OCI-LY1 (cell line): ENCODE results near the gene FAM110A.

ENCODE experiments used
- H2AFZ ChIP-seq: fragments of 200-600 bp; sonication (generic), shearing (Covaris generic); 2 replicates; pipeline ENCODE4 v1.6.0; 2014; ENCODE audit warnings: antibody characterized with exemption, mild to moderate bottlenecking, low read length
- H3F3A ChIP-seq: fragments of 200-600 bp; sonication (generic), shearing (Covaris generic); 2 replicates; pipeline ENCODE4 v1.6.0; 2014; ENCODE audit warnings: mild to moderate bottlenecking, antibody characterized with exemption, low read length, moderate library complexity; ENCODE audit not compliant: insufficient read depth
- H3K27ac ChIP-seq: fragments of 200-600 bp; sonication (generic); 2 replicates; pipeline ENCODE4 v1.5.1; 2014; ENCODE audit warnings: low read length, mixed run types, mild to moderate bottlenecking, low read depth; ENCODE audit not compliant: poor library complexity, severe bottlenecking
- H3K27me3 ChIP-seq: fragments of 200-600 bp; sonication (generic); 2 replicates; pipeline ENCODE4 v1.6.0; 2014; ENCODE audit warnings: antibody characterized with exemption, mild to moderate bottlenecking, low read length, moderate library complexity; ENCODE audit not compliant: insufficient read depth
- H3K36me3 ChIP-seq: fragments of 200-600 bp; sonication (generic); 2 replicates; pipeline ENCODE4 v1.6.1; 2014; ENCODE audit warnings: mild to moderate bottlenecking, antibody characterized with exemption, low read length, moderate library complexity, mixed read lengths; ENCODE audit not compliant: insufficient read depth
- H3K4me1 ChIP-seq: fragments of 200-600 bp; sonication (generic); 2 replicates; pipeline ENCODE4 v1.5.1; 2014; ENCODE audit warnings: mild to moderate bottlenecking, low read length, moderate library complexity; ENCODE audit not compliant: insufficient read depth, severe bottlenecking
- H3K4me2 ChIP-seq: fragments of 200-600 bp; sonication (generic), shearing (Covaris generic); 2 replicates; pipeline ENCODE4 v1.6.1; 2014; ENCODE audit warnings: low read length
- H3K4me3 ChIP-seq: fragments of 200-600 bp; sonication (generic); 2 replicates; pipeline ENCODE4 v1.5.1; 2014; ENCODE audit warnings: low read length, low read depth, mild to moderate bottlenecking, mixed read lengths; ENCODE audit not compliant: poor library complexity, severe bottlenecking
- H3K79me2 ChIP-seq: fragments of 200-600 bp; shearing (Covaris generic); 2 replicates; pipeline ENCODE4 v1.6.1; 2016; ENCODE audit warnings: mixed run types, low read length, mixed read lengths; ENCODE audit not compliant: insufficient read depth
- H3K9ac ChIP-seq: fragments of 200-600 bp; sonication (generic), shearing (Covaris generic); 2 replicates; pipeline ENCODE4 v1.6.1; 2014; ENCODE audit warnings: mild to moderate bottlenecking, low read length, mixed read lengths
- H3K9me2 ChIP-seq: fragments of 200-600 bp; sonication (generic), shearing (Covaris generic); 2 replicates; pipeline ENCODE4 v1.6.1; 2014; ENCODE audit warnings: low read depth, mild to moderate bottlenecking, low read length, mixed read lengths
- H3K9me3 ChIP-seq: fragments of 200-600 bp; shearing (Covaris generic); 2 replicates; pipeline ENCODE4 v1.6.1; 2014; ENCODE audit warnings: low read length, mixed read lengths
- H4K20me1 ChIP-seq: fragments of 200-600 bp; sonication (generic), shearing (Covaris generic); 2 replicates; pipeline ENCODE4 v1.6.0; 2016; ENCODE audit warnings: mild to moderate bottlenecking, low read length; ENCODE audit not compliant: insufficient read depth
- EZH2 ChIP-seq: fragments of 200-600 bp; sonication (generic), shearing (Covaris generic); IDR thresholded peaks from 2 replicates; pipeline ENCODE4 v1.8.0; 2017; ENCODE audit warnings: borderline replicate concordance, mixed run types, mild to moderate bottlenecking, antibody characterized with exemption, low read length, moderate library complexity, mixed read lengths
- TF ChIP-seq, protein P1 (sequence below): fragments of 200-600 bp; sonication (generic), shearing (Covaris generic); IDR thresholded peaks from 2 replicates; pipeline ENCODE4 v1.5.1; 2017; ENCODE audit warnings: mild to moderate bottlenecking, antibody characterized with exemption, low read length, moderate library complexity, mixed read lengths

Gene FAM110A

DNA sequence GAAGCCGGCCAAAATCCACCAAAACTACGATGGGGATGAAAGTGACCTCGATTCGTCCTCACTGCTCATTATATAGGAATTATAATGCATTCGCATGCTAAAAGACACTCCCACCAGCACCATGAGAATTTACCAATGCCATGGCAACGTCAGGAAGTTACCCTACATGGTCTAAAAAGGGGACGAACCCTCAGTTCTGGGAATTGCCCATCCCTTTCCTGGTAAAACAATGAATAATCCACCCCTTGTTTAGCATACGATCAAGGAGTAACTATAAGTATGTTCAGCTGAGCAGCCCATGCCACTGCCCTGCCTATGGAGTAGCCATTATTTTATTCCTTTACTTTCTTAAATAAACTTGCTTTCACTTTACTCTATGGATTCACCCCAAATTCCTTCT, 20.1 kb upstream of the FAM110A start:
- Histone ChIP-seq H3K4me3 (no peak overlapping the region), H3K9me3 (no peaks in the 10 kb centered on the region), H3F3A (no peaks in the 10 kb centered on the region), H3K27me3 (no peaks in the 10 kb centered on the region), H2AFZ (no peak overlapping the region), H3K9ac (no peak overlapping the region), H3K27ac (no peak overlapping the region), H3K4me2 (no peak overlapping the region), H3K79me2 (no peaks in the 10 kb centered on the region), H3K9me2 (no peaks in the 10 kb centered on the region), H3K4me1 (no peaks in the 10 kb centered on the region), H4K20me1 (no peaks in the 10 kb centered on the region), H3K36me3 (no peaks in the 10 kb centered on the region)
- TF ChIP-seq, protein P1, sequence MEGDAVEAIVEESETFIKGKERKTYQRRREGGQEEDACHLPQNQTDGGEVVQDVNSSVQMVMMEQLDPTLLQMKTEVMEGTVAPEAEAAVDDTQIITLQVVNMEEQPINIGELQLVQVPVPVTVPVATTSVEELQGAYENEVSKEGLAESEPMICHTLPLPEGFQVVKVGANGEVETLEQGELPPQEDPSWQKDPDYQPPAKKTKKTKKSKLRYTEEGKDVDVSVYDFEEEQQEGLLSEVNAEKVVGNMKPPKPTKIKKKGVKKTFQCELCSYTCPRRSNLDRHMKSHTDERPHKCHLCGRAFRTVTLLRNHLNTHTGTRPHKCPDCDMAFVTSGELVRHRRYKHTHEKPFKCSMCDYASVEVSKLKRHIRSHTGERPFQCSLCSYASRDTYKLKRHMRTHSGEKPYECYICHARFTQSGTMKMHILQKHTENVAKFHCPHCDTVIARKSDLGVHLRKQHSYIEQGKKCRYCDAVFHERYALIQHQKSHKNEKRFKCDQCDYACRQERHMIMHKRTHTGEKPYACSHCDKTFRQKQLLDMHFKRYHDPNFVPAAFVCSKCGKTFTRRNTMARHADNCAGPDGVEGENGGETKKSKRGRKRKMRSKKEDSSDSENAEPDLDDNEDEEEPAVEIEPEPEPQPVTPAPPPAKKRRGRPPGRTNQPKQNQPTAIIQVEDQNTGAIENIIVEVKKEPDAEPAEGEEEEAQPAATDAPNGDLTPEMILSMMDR = no peak
- no peak for TF ChIP-seq EZH2

DNA sequence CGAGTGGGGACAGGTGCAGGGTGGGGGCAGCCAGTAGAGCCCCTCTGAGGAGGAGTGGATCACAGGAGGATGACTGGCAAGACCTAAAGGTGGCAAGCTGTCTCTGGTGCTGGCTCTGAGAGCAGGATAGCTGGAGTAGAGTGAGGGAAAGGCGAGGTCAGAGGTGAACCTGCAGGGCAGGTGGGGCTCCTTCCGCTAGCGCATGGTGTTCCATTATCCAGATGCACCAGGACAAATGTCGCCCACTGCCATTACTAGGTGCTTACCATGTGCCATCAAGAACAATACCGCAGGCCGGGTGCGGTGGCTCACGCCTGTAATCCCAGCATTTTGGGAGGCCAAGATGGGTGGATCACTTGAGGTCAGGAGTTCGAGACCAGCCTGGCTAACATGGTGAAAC, 18.3 kb upstream of the FAM110A start:
- H3K9me2 ChIP-seq = no peaks in the 10 kb centered on the region
- H4K20me1 ChIP-seq = no peaks in the 10 kb centered on the region
- no peak overlapping the region for H3K4me3 ChIP-seq
- no peak overlapping the region for H3K27ac ChIP-seq
- no peaks in the 10 kb centered on the region for H3K9me3 ChIP-seq
- H3K4me1 ChIP-seq = no peaks in the 10 kb centered on the region
- no peak for TF ChIP-seq EZH2
- TF ChIP-seq, protein P1 = no peak
- no peak overlapping the region for H3K9ac ChIP-seq
- no peaks in the 10 kb centered on the region for H3K27me3 ChIP-seq
- no peaks in the 10 kb centered on the region for H3F3A ChIP-seq
- no peaks in the 10 kb centered on the region for H3K36me3 ChIP-seq
- H2AFZ ChIP-seq = no peak overlapping the region
- H3K4me2 ChIP-seq = no peak overlapping the region
- H3K79me2 ChIP-seq = no peaks in the 10 kb centered on the region

DNA sequence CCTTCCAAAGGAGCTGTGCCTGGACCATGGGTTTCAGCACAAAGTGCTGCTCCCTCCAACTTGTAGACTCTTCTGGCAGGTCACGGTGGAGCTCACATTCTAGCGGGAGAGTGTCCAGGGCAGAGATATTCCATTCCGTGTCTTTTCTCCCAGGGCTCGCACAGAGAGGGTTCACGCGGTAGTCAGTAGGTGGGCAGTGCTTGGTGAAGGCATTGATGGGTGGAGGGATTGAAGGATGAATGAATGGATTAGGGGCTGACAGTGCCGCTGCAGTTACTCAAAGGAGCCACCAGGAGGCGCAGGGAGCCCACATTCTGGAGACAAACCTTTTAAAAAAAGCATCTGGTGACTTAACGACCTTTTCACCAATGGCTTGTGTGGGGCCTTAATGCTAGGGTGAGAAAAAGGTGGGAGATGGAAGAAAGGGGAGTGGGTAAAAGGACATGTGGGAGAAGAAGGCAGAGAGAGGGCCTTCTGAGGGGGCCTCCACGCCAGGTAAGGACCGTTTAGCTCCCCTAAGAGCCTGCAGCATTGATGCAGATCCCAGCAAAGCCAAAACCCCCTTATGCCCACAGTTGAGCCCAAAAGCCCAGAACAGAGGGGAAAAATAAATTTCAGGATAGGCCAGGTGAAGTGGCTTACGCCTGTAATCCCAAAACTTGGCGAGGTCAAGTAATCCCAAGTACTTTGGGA, 17.5 kb upstream of the FAM110A start:
- H4K20me1 ChIP-seq = no peaks in the 10 kb centered on the region
- no peak overlapping the region for H3K9ac ChIP-seq
- H3K4me1 ChIP-seq = no peaks in the 10 kb centered on the region
- no peak overlapping the region for H3K4me2 ChIP-seq
- H3K36me3 ChIP-seq = no peaks in the 10 kb centered on the region
- H3K27ac ChIP-seq = no peak overlapping the region
- H3K79me2 ChIP-seq = no peaks in the 10 kb centered on the region
- H3K4me3 ChIP-seq = no peak overlapping the region
- H3F3A ChIP-seq = no peaks in the 10 kb centered on the region
- H3K9me2 ChIP-seq = no peaks in the 10 kb centered on the region
- no peak overlapping the region for H2AFZ ChIP-seq
- TF ChIP-seq EZH2 = no peak
- TF ChIP-seq, protein P1 = peak; percentile 96
- no peaks in the 10 kb centered on the region for H3K9me3 ChIP-seq
- no peaks in the 10 kb centered on the region for H3K27me3 ChIP-seq
